HCT116 (cell line): ENCODE measurements around the gene ZNF792. TPM values are rescaled to one million over a fixed set of nuclear protein-coding genes. Genes with fewer than 3 reads are reported as not detected.

Experiments used
- ATAC-seq: fragments of 200-7000 bp; cut with Tn5 transposase; 2 replicates; pipeline ENCODE4 v1.9.1; 2020; ENCODE audit warnings: mild to moderate bottlenecking, moderate library complexity
- BruUV-seq: library from RNA; stranded (reverse); fragments of 400-500 nt; replicated peaks from 2 replicates; lab custom pipeline; 2021; lab: Mats Ljungman, UMichigan
- CTCF ChIA-PET: fragments of 300-600 bp; sonication (Branson Sonifier 250); formaldehyde crosslinking; loops from one replicate; lab custom pipeline; 2021; ENCODE audit warnings: antibody characterized with exemption; lab: Charles Lee
- POLR2A ChIA-PET: fragments of 300-600, 350-600 bp; sonication (Branson Sonifier 250); formaldehyde crosslinking; loops from one replicate; lab custom pipeline; 2021; ENCODE audit warnings: antibody characterized with exemption; lab: Charles Lee
- RAD21 ChIA-PET, 2 experiments: fragments of 300-600 bp; sonication (Branson Sonifier 250); formaldehyde crosslinking; loops; one replicate each; lab custom pipeline; 2023; ENCODE audit warnings: low total read pairs in 2 of 2; ENCODE audit not compliant: uncharacterized antibody in 2 of 2, unreplicated experiment in 2 of 2, low non-redundant PET in 1 of 2; lab: Charles Lee
- DNase-seq: peaks from one replicate; pipeline ENCODE4 v3.0.0-alpha.2; 2010; ENCODE audit warnings: low read depth, low spot score
- H2AFZ ChIP-seq: fragments of 200-600 bp; shearing (Covaris generic), sonication (generic); 2 replicates; pipeline ENCODE4 v1.6.1; 2017; ENCODE audit warnings: low read depth, mixed run types, mixed read lengths, antibody characterized with exemption, low read length; ENCODE audit not compliant: poor library complexity, severe bottlenecking
- H3K27ac ChIP-seq: 2 replicates; pipeline ENCODE4 v1.5.1; 2012; ENCODE audit warnings: low read depth, low read length
- H3K27me3 ChIP-seq: fragments of 200-600 bp; sonication (generic); 2 replicates; pipeline ENCODE4 v1.6.1; 2016; ENCODE audit warnings: mixed run types, low read length, mixed read lengths; ENCODE audit not compliant: insufficient read depth
- H3K36me3 ChIP-seq, 2 experiments: fragments of 200-500 bp in 1 of 2; fragments of 200-600 bp in 1 of 2; sonication (Bioruptor generic) in 1 of 2; sonication (generic) in 1 of 2; 2 replicates each; pipeline versions ENCODE4 v1.5.1 to v1.6.1; 2014 to 2016; ENCODE audit warnings: low read length in 2 of 2, inconsistent platforms in 1 of 2, mixed read lengths in 1 of 2, mixed run types in 1 of 2; ENCODE audit not compliant: insufficient read depth in 2 of 2, control insufficient read depth in 1 of 2
- H3K4me1 ChIP-seq, 2 experiments: fragments of 200-600 bp in 1 of 2; sonication (generic) in 1 of 2; 2 replicates each; pipeline versions ENCODE4 v1.5.1 to v1.6.1; 2012 to 2017; ENCODE audit warnings: low read length in 2 of 2, inconsistent platforms in 1 of 2, mild to moderate bottlenecking in 1 of 2, mixed read lengths in 1 of 2, mixed run types in 1 of 2, moderate library complexity in 1 of 2; ENCODE audit not compliant: insufficient read depth in 2 of 2, control insufficient read depth in 1 of 2
- H3K4me2 ChIP-seq: fragments of 200-600 bp; sonication (generic); 2 replicates; pipeline ENCODE4 v1.6.1; 2017; ENCODE audit warnings: mixed run types, low read length, mixed read lengths
- H3K4me3 ChIP-seq, 2 experiments: fragments of 200-600 bp in 1 of 2; sonication (generic) in 1 of 2; replicated peaks in 1 of 2; 2 replicates each; pipeline ENCODE4 v1.5.1; 2011 to 2016; ENCODE audit warnings: low read length in 2 of 2, control low read depth in 1 of 2, low read depth in 1 of 2, mild to moderate bottlenecking in 1 of 2, mixed read lengths in 1 of 2, mixed run types in 1 of 2
- H3K79me2 ChIP-seq: fragments of 200-600 bp; sonication (generic); 2 replicates; pipeline ENCODE4 v1.6.1; 2017; ENCODE audit warnings: mild to moderate bottlenecking, mixed run types, low read length, moderate library complexity, mixed read lengths; ENCODE audit not compliant: insufficient read depth
- H3K9ac ChIP-seq: fragments of 200-600 bp; sonication (generic); 2 replicates; pipeline ENCODE4 v1.6.1; 2016; ENCODE audit warnings: low read length, mixed read lengths
- H3K9me2 ChIP-seq: fragments of 200-600 bp; sonication (generic), shearing (Covaris generic); 2 replicates; pipeline ENCODE4 v1.6.1; 2017; ENCODE audit warnings: mixed run types, mild to moderate bottlenecking, moderate library complexity; ENCODE audit not compliant: insufficient read depth
- H3K9me3 ChIP-seq, 2 experiments: fragments of 200-500 bp in 1 of 2; fragments of 200-600 bp in 1 of 2; sonication (Bioruptor generic) in 1 of 2; sonication (generic) in 1 of 2; 2 replicates each; pipeline ENCODE4 v1.6.1; 2014 to 2017; ENCODE audit warnings: low read length in 2 of 2, mixed read lengths in 2 of 2, inconsistent platforms in 1 of 2, low read depth in 1 of 2, mild to moderate bottlenecking in 1 of 2, mixed run types in 1 of 2, moderate library complexity in 1 of 2; ENCODE audit not compliant: control insufficient read depth in 1 of 2, insufficient read depth in 1 of 2
- H4K20me1 ChIP-seq: fragments of 200-600 bp; sonication (generic), shearing (Covaris generic); 2 replicates; pipeline ENCODE4 v1.6.1; 2017; ENCODE audit warnings: mixed run types, mild to moderate bottlenecking, moderate library complexity; ENCODE audit not compliant: insufficient read depth
- CBX3 ChIP-seq: IDR thresholded peaks from 2 replicates; pipeline ENCODE4 v1.6.1; 2012; ENCODE audit warnings: low read depth
- CTCF ChIP-seq, 3 experiments: fragments of 200-600 bp in 1 of 3; sonication (generic) in 1 of 3; IDR thresholded peaks in 2 of 3; conservative IDR thresholded peaks in 1 of 3; 2 replicates each; pipeline ENCODE4 v1.5.1; 2012 to 2017; ENCODE audit warnings: low read depth in 2 of 3, low read length in 2 of 3, antibody characterized with exemption in 1 of 3, borderline replicate concordance in 1 of 3, control low read depth in 1 of 3, mild to moderate bottlenecking in 1 of 3, mixed read lengths in 1 of 3, mixed run types in 1 of 3, moderate library complexity in 1 of 3; ENCODE audit not compliant: insufficient read depth in 1 of 3
- EZH2 ChIP-seq: fragments of 200-600 bp; sonication (generic); IDR thresholded peaks from 2 replicates; pipeline ENCODE4 v1.6.1; 2017; ENCODE audit warnings: antibody characterized with exemption, mixed run types
- MAX ChIP-seq: IDR thresholded peaks from 2 replicates; pipeline ENCODE4 v1.6.1; 2012
- POLR2AphosphoS5 ChIP-seq: IDR thresholded peaks from 2 replicates; pipeline ENCODE4 v1.6.1; 2011; ENCODE audit warnings: mild to moderate bottlenecking, low read depth, low read length, moderate library complexity
- RAD21 ChIP-seq: IDR thresholded peaks from 2 replicates; pipeline ENCODE4 v1.6.1; 2012; ENCODE audit warnings: low read depth, mild to moderate bottlenecking
- REST ChIP-seq: IDR thresholded peaks from 2 replicates; pipeline ENCODE4 v1.6.1; 2012; ENCODE audit warnings: low read depth
- SIN3A ChIP-seq: IDR thresholded peaks from 2 replicates; pipeline ENCODE4 v1.6.1; 2012; ENCODE audit warnings: low read depth
- SP1 ChIP-seq: IDR thresholded peaks from 2 replicates; pipeline ENCODE4 v1.6.1; 2012; ENCODE audit warnings: low read depth
- TCF7L2 ChIP-seq: IDR thresholded peaks from 2 replicates; pipeline ENCODE4 v1.7.0; 2011; ENCODE audit warnings: borderline replicate concordance, inconsistent platforms; ENCODE audit not compliant: insufficient read depth, insufficient read length; ENCODE audit errors: extremely low read depth
- YY1 ChIP-seq: IDR thresholded peaks from 2 replicates; pipeline ENCODE4 v1.6.1; 2011; ENCODE audit warnings: low read length, low read depth, moderate library complexity, mild to moderate bottlenecking; ENCODE audit not compliant: insufficient replicate concordance; ENCODE audit errors: extremely low read depth
- ZFX ChIP-seq: fragments of 450-650 bp; IDR thresholded peaks from 2 replicates; pipeline ENCODE4 v1.6.1; 2017
- ZNF274 ChIP-seq: fragments of 200-500 bp; sonication (Bioruptor generic); IDR thresholded peaks from 2 replicates; pipeline ENCODE4 v1.6.1; 2014; ENCODE audit warnings: mild to moderate bottlenecking, low read depth, low read length, inconsistent platforms
- intact Hi-C: fragments of 100-400 bp; cut with micrococcal nuclease; formaldehyde crosslinking; loops from 2 replicates; pipeline ENCODE4 v1.10.0; 2022
- total RNA-seq: library from RNA; stranded (reverse); gene quantifications from one replicate; pipeline ENCODE4 v1.2.1, GENCODE V29; 2021; ENCODE audit not compliant: unreplicated experiment

The ZNF792 gene
- total RNA-seq, 1 experiment from 2014 or later, result 3.6 TPM

- TF ChIP-seq CTCF (IDR thresholded peaks at IDR 0.05 in 2 of 3, conservative IDR thresholded peaks at IDR 0.05 in 1 of 3; ENCODE audit: borderline replicate concordance in 1 of 3, insufficient read depth in 1 of 3, low read depth in 2 of 3, low read length in 2 of 3), result no peak
Observed at GRCh38 chr19:34957830-34958751, 5.9 kb downstream of the ZNF792 start (continued).

- ChIA-PET POLR2A (no interaction called here), RAD21 (no interaction called here), CTCF (no interaction called here)
- H2AFZ ChIP-seq, result no peak overlapping the region
- no peaks in the 10 kb centered on the region for H4K20me1 ChIP-seq
- no peak for ATAC-seq
- intact Hi-C loops, result no loop called here
- peaks cover 2 to 10% of the 10 kb centered on the region in 2 experiments; a peak in 1 of 4 replicates for H3K36me3 ChIP-seq
- no peak overlapping the region for H3K4me3 ChIP-seq
- no peaks in the 10 kb centered on the region for H3K27me3 ChIP-seq
- no peaks in the 10 kb centered on the region for H3K9me2 ChIP-seq
- H3K9me3 ChIP-seq, result peaks cover 24 to 38% of the 10 kb centered on the region in 2 experiments
- no peak overlapping the region for H3K4me2 ChIP-seq
- H3K79me2 ChIP-seq, result no peaks in the 10 kb centered on the region
- H3K9ac ChIP-seq, result no peak overlapping the region
- no TSS peak for BruUV-seq
- TF ChIP-seq MAX, result no peak
- TF ChIP-seq YY1, result no peak
- no peak for TF ChIP-seq SIN3A
- no peak for TF ChIP-seq ZNF274
- TF ChIP-seq REST, result no peak
- TF ChIP-seq RAD21, result no peak
- TF ChIP-seq ZFX, result no peak
- no peak for TF ChIP-seq POLR2AphosphoS5
- TF ChIP-seq CBX3, result no peak
- no peak for TF ChIP-seq TCF7L2
- no peak for TF ChIP-seq SP1
- TF ChIP-seq EZH2, result no peak
- TF ChIP-seq, all 23 proteins: peak for 0
- Histone ChIP-seq H3K4me1 (no peaks in the 10 kb centered on the region), H3K27ac (no peak overlapping the region)
- no peak for DNase-seq
Observed at GRCh38 chr19:34953092-34953491, 10.9 kb downstream of the ZNF792 start.
